T-cell (primary cell): ENCODE results near the gene GEMIN7. TPM values are rescaled to one million over a fixed set of nuclear protein-coding genes. Genes with fewer than 3 reads are reported as not detected.

Experiments
- ATAC-seq, 4 experiments: fragments of 200-7000 bp in 3 of 4; fragments of 150-1000 bp in 1 of 4; cut with Tn5 transposase; replicated peaks in 1 of 4; 1 replicate in 3 of 4; 2 replicates in 1 of 4; pipeline ENCODE4 v1.10.0; 2021; ENCODE audit warnings: moderate library complexity in 3 of 4, mild to moderate bottlenecking in 2 of 4, moderate number of reproducible peaks in 1 of 4
- CTCF ChIA-PET, 2 donors: fragments of 300-600 bp; sonication (Branson Sonifier 250); formaldehyde crosslinking; loops; one replicate each; lab custom pipeline; 2022; ENCODE audit warnings: antibody characterized with exemption in 2 of 2; lab: Charles Lee
- POLR2A ChIA-PET, 2 donors: fragments of 300-600 bp; sonication (Branson Sonifier 250); formaldehyde crosslinking; loops; one replicate each; lab custom pipeline; 2022; ENCODE audit warnings: antibody characterized with exemption in 2 of 2; lab: Charles Lee
- DNase-seq, 35 experiments: peaks; one replicate each; pipeline versions ENCODE4 v3.0.0 to v3.0.0-alpha.2; 2013 to 2023
- H3K27ac ChIP-seq: one replicate; pipeline ENCODE4 v1.5.1; 2013; ENCODE audit warnings: low read length
- H3K27me3 ChIP-seq, 2 experiments: replicated peaks in 1 of 2; 1 replicate in 1 of 2; 2 replicates in 1 of 2; pipeline versions ENCODE4 v1.6.1 to v1.7.0; 2013; ENCODE audit warnings: low read length in 1 of 2, mixed read lengths in 1 of 2; ENCODE audit not compliant: control insufficient read depth in 2 of 2, insufficient read depth in 2 of 2; ENCODE audit errors: extremely low read depth in 1 of 2
- H3K36me3 ChIP-seq, 2 donors: 1 replicate in 1 of 2; 2 replicates in 1 of 2; pipeline versions ENCODE4 v1.6.1 to v1.7.0; 2013; ENCODE audit warnings: low read length in 1 of 2; ENCODE audit not compliant: control insufficient read depth in 2 of 2, insufficient read depth in 1 of 2; ENCODE audit errors: extremely low read depth in 1 of 2
- H3K4me1 ChIP-seq, 2 experiments: 1 replicate in 1 of 2; 2 replicates in 1 of 2; pipeline versions ENCODE4 v1.6.1 to v1.7.0; 2013; ENCODE audit warnings: low read length in 2 of 2, mixed read lengths in 1 of 2; ENCODE audit not compliant: insufficient read depth in 2 of 2, control insufficient read depth in 1 of 2; ENCODE audit errors: extremely low read depth in 1 of 2
- H3K4me3 ChIP-seq, 2 donors: 1 replicate in 1 of 2; 2 replicates in 1 of 2; pipeline versions ENCODE4 v1.5.1 to v1.7.0; 2013; ENCODE audit warnings: mild to moderate bottlenecking in 2 of 2, low read length in 1 of 2, moderate library complexity in 1 of 2; ENCODE audit not compliant: control insufficient read depth in 1 of 2; ENCODE audit errors: extremely low read depth in 1 of 2
- H3K9me3 ChIP-seq: 2 replicates; pipeline ENCODE4 v1.7.0; 2013
- H3K27ac Mint-ChIP-seq, 2 donors: one replicate each; pipeline ENCODE4 v1.8.0; 2020 to 2021; ENCODE audit warnings: mild to moderate bottlenecking in 2 of 2, mixed read lengths in 2 of 2
- H3K27me3 Mint-ChIP-seq, 2 donors: one replicate each; pipeline ENCODE4 v1.8.0; 2021 to 2022; ENCODE audit warnings: mixed read lengths in 2 of 2
- H3K36me3 Mint-ChIP-seq: one replicate; pipeline ENCODE4 v1.8.0; 2021; ENCODE audit warnings: mixed read lengths
- H3K4me1 Mint-ChIP-seq, 3 donors: one replicate each; pipeline ENCODE4 v1.8.0; 2020 to 2022; ENCODE audit warnings: mixed read lengths in 3 of 3, mild to moderate bottlenecking in 1 of 3
- H3K4me3 Mint-ChIP-seq, 3 donors: one replicate each; pipeline ENCODE4 v1.8.0; 2020 to 2022; ENCODE audit warnings: mild to moderate bottlenecking in 3 of 3, mixed read lengths in 3 of 3, moderate library complexity in 3 of 3
- H3K9me3 Mint-ChIP-seq, 3 donors: one replicate each; pipeline ENCODE4 v1.8.0; 2020 to 2022; ENCODE audit warnings: mixed read lengths in 3 of 3
- WGBS: methylation state at CpG from one replicate; pipeline ENCODE4 v1.1.5; 2013; ENCODE audit warnings: missing lambda C conversion rate; ENCODE audit not compliant: insufficient coverage; 5-methylcytosine and 5-hydroxymethylcytosine counted together
- total RNA-seq, 35 experiments: library from RNA in 6 of 35; stranded (reverse) in 6 of 35; fragments of 120-200 nt in 1 of 35; gene quantifications; one replicate each; pipeline versions ENCODE4 v1.2.1 to v1.2.4 and lab custom pipeline; 2013 to 2026

Gene GEMIN7
- total RNA-seq, 5 donors from 2014 or later (not counting 1 experiment from before 2014, with no cell fraction given) = 4.0 to 23.1 (median 22.7) TPM

GRCh38 chr19:45047188-45047797, 31.8 kb upstream of the GEMIN7 start:
- peaks cover 17% of the 10 kb centered on the region for H3K36me3 Mint-ChIP-seq
- POLR2A ChIA-PET = interaction anchor here (0.6 to 0.8 kb wide), 2 partner anchors 12 to 326 kb away, joined by 3 read pairs; no protein-coding TSS in a partner anchor
- H3K9me3 Mint-ChIP-seq = no peaks in the 10 kb centered on the region
- peaks cover 43 to 48% (median 46%) of the 10 kb centered on the region in 3 donors for H3K4me1 Mint-ChIP-seq
- peaks cover 11 to 48% of the 10 kb centered on the region in 2 donors for H3K36me3 ChIP-seq
- no CpG with 5 or more reads among the region's 7 CpGs for WGBS
- no peak for DNase-seq
- peak in 1 of 4 experiments; percentile 61 for ATAC-seq
- H3K27ac ChIP-seq = no peak overlapping the region
- H3K27me3 Mint-ChIP-seq = no peaks in the 10 kb centered on the region
- H3K27ac Mint-ChIP-seq = peak overlapping the region; percentile 77 to 82
- CTCF ChIA-PET = no interaction called here
- peak overlapping the region in 2 of 3 donors; percentile 7 to 21 for H3K4me3 Mint-ChIP-seq
- H3K27me3 ChIP-seq = no peaks in the 10 kb centered on the region
- peaks cover 2 to 26% of the 10 kb centered on the region in 2 experiments for H3K4me1 ChIP-seq
- H3K4me3 ChIP-seq = no peak overlapping the region
- no peaks in the 10 kb centered on the region for H3K9me3 ChIP-seq

GRCh38 chr19:45049073-45049736, 29.9 kb upstream of the GEMIN7 start:
- DNase-seq (no peak), ATAC-seq (no peak)
- peaks cover 2 to 22% of the 10 kb centered on the region in 2 experiments for H3K4me1 ChIP-seq
- H3K27ac Mint-ChIP-seq = peak overlapping the region in 1 of 2 donors; percentile 55
- ChIA-PET POLR2A (no interaction called here), CTCF (no interaction called here)
- H3K27me3 ChIP-seq = no peaks in the 10 kb centered on the region
- no peak overlapping the region for H3K27ac ChIP-seq
- H3K36me3 ChIP-seq = peaks cover 15 to 54% of the 10 kb centered on the region in 2 donors
- H3K4me1 Mint-ChIP-seq = peaks cover 41 to 48% (median 46%) of the 10 kb centered on the region in 3 donors
- H3K27me3 Mint-ChIP-seq = no peaks in the 10 kb centered on the region
- 87% methylated on average over 8 of the region's 8 CpGs for WGBS
- no peaks in the 10 kb centered on the region for H3K9me3 ChIP-seq
- no peak overlapping the region for H3K4me3 Mint-ChIP-seq
- H3K9me3 Mint-ChIP-seq = no peaks in the 10 kb centered on the region
- peaks cover 25% of the 10 kb centered on the region for H3K36me3 Mint-ChIP-seq
- no peak overlapping the region for H3K4me3 ChIP-seq

GRCh38 chr19:45050036-45050435, 29.0 kb upstream of the GEMIN7 start:
- Mint-ChIP-seq H3K27me3 (no peaks in the 10 kb centered on the region), H3K27ac (peak overlapping the region in 1 of 2 donors; percentile 2), H3K4me3 (no peak overlapping the region), H3K36me3 (peaks cover 30% of the 10 kb centered on the region), H3K4me1 (peaks cover 38 to 44% (median 44%) of the 10 kb centered on the region in 3 donors), H3K9me3 (no peaks in the 10 kb centered on the region)
- Histone ChIP-seq H3K36me3 (peaks cover 15 to 54% of the 10 kb centered on the region in 2 donors), H3K27me3 (no peaks in the 10 kb centered on the region), H3K4me3 (no peak overlapping the region), H3K4me1 (peaks cover 2 to 16% of the 10 kb centered on the region in 2 experiments), H3K27ac (no peak overlapping the region), H3K9me3 (no peaks in the 10 kb centered on the region)
- CTCF ChIA-PET = interaction anchor here in 1 of 2 donors (0.5 kb wide), 1 partner anchor 543 kb away, joined by 5 read pairs; no protein-coding TSS in a partner anchor
- ATAC-seq (no peak), DNase-seq (no peak)
- 97% methylated on average over 5 of the region's 6 CpGs for WGBS
- POLR2A ChIA-PET = no interaction called here

GRCh38 chr19:45051929-45052579, 27.0 kb upstream of the GEMIN7 start:
- no peak overlapping the region for H3K4me3 Mint-ChIP-seq
- no peaks in the 10 kb centered on the region for H3K27me3 Mint-ChIP-seq
- Histone ChIP-seq H3K36me3 (peaks cover 27 to 52% of the 10 kb centered on the region in 2 donors), H3K27ac (no peak overlapping the region), H3K9me3 (no peaks in the 10 kb centered on the region), H3K27me3 (no peaks in the 10 kb centered on the region), H3K4me1 (peaks cover under 1 to 6% of the 10 kb centered on the region in 2 experiments), H3K4me3 (no peak overlapping the region)
- no peaks in the 10 kb centered on the region for H3K9me3 Mint-ChIP-seq
- DNase-seq (no peak), ATAC-seq (no peak)
- H3K27ac Mint-ChIP-seq = peak overlapping the region in 1 of 2 donors; percentile 73
- POLR2A ChIA-PET = no interaction called here
- H3K4me1 Mint-ChIP-seq = peaks cover 19 to 25% (median 23%) of the 10 kb centered on the region in 3 donors
- peaks cover 25% of the 10 kb centered on the region for H3K36me3 Mint-ChIP-seq
- CTCF ChIA-PET = no interaction called here
- WGBS = 86% methylated on average over 6 of the region's 9 CpGs

- Histone ChIP-seq H3K36me3 (peaks cover 48 to 93% of the 10 kb centered on the region in 2 donors), H3K4me1 (peaks cover 0 to 7% of the 10 kb centered on the region in 2 experiments), H3K9me3 (no peaks in the 10 kb centered on the region), H3K4me3 (no peak overlapping the region), H3K27me3 (no peaks in the 10 kb centered on the region), H3K27ac (no peak overlapping the region)
- WGBS = 100% methylated on average over 8 of the region's 8 CpGs
- no peak overlapping the region for H3K27ac Mint-ChIP-seq
- no peaks in the 10 kb centered on the region for H3K9me3 Mint-ChIP-seq
- ChIA-PET POLR2A (no interaction called here), CTCF (no interaction called here)
- ATAC-seq (no peak), DNase-seq (no peak)
- H3K4me1 Mint-ChIP-seq = peaks cover 5 to 11% (median 9%) of the 10 kb centered on the region in 3 donors
- H3K27me3 Mint-ChIP-seq = no peaks in the 10 kb centered on the region
- peaks cover 56% of the 10 kb centered on the region for H3K36me3 Mint-ChIP-seq
- no peak overlapping the region for H3K4me3 Mint-ChIP-seq
Observed at GRCh38 chr19:45056831-45057230, 22.2 kb upstream of the GEMIN7 start.

- no peak overlapping the region for H3K4me3 ChIP-seq
- DNase-seq (no peak), ATAC-seq (no peak)
- no peak overlapping the region for H3K27ac ChIP-seq
- H3K27me3 ChIP-seq = no peaks in the 10 kb centered on the region
- H3K36me3 ChIP-seq = peaks cover 49 to 91% of the 10 kb centered on the region in 2 donors
- WGBS = 97% methylated on average over 5 of the region's 9 CpGs
- ChIA-PET POLR2A (interaction anchor here in 1 of 2 donors (0.6 kb wide), 1 partner anchor 29 kb away, joined by 4 read pairs; no protein-coding TSS in a partner anchor), CTCF (no interaction called here)
- no peaks in the 10 kb centered on the region for H3K9me3 ChIP-seq
- Mint-ChIP-seq H3K27me3 (no peaks in the 10 kb centered on the region), H3K9me3 (no peaks in the 10 kb centered on the region), H3K36me3 (peaks cover 54% of the 10 kb centered on the region), H3K4me3 (no peak overlapping the region), H3K27ac (no peak overlapping the region), H3K4me1 (peaks cover 4 to 11% (median 5%) of the 10 kb centered on the region in 3 donors)
- H3K4me1 ChIP-seq = peaks cover 0 to 7% of the 10 kb centered on the region in 2 experiments
Observed at GRCh38 chr19:45057444-45057843, 21.6 kb upstream of the GEMIN7 start.
